ENCODE measurements around the gene ENTPD6.

ENTPD6 gene

GRCh38 chr20:25270829-25271251 lies 75.3 kb downstream of the ENTPD6 start:
- TF ChIP-seq ARNTL (CRISPR knock-in tag; IDR thresholded peaks at IDR 0.05; ENCODE audit: borderline replicate concordance, low read depth) (no peak), PPARA (CRISPR knock-in tag; IDR thresholded peaks at IDR 0.05; ENCODE audit: borderline replicate concordance) (no peak), OSR1 (CRISPR knock-in tag; IDR thresholded peaks at IDR 0.05) (no peak), ZFP3 (CRISPR knock-in tag; IDR thresholded peaks at IDR 0.05) (no peak), ZFP30 (CRISPR knock-in tag; IDR thresholded peaks at IDR 0.05) (no peak), TCF4 (CRISPR knock-in tag; IDR thresholded peaks at IDR 0.05; ENCODE audit: borderline replicate concordance) (no peak), SNAI2 (CRISPR knock-in tag; IDR thresholded peaks at IDR 0.05) (no peak), BACH2 (CRISPR knock-in tag; IDR thresholded peaks at IDR 0.05; ENCODE audit: borderline replicate concordance) (no peak), PATZ1 (CRISPR knock-in tag; IDR thresholded peaks at IDR 0.05; ENCODE audit: borderline replicate concordance) (no peak), TOX (CRISPR knock-in tag; IDR thresholded peaks at IDR 0.05; ENCODE audit: borderline replicate concordance) (no peak), ESRRG (CRISPR knock-in tag; IDR thresholded peaks at IDR 0.05) (no peak), RARB (CRISPR knock-in tag; IDR thresholded peaks at IDR 0.05) (no peak), ZNF565 (CRISPR knock-in tag; conservative IDR thresholded peaks at IDR 0.05; ENCODE audit: low read depth) (no peak)
- TF ChIP-seq, protein P1, sequence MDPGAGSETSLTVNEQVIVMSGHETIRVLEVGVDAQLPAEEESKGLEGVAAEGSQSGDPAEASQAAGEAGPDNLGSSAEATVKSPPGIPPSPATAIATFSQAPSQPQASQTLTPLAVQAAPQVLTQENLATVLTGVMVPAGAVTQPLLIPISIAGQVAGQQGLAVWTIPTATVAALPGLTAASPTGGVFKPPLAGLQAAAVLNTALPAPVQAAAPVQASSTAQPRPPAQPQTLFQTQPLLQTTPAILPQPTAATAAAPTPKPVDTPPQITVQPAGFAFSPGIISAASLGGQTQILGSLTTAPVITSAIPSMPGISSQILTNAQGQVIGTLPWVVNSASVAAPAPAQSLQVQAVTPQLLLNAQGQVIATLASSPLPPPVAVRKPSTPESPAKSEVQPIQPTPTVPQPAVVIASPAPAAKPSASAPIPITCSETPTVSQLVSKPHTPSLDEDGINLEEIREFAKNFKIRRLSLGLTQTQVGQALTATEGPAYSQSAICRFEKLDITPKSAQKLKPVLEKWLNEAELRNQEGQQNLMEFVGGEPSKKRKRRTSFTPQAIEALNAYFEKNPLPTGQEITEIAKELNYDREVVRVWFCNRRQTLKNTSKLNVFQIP (CRISPR knock-in tag; IDR thresholded peaks at IDR 0.05; ENCODE audit: borderline replicate concordance, low read depth): no peak
- no peak for ATAC-seq

GRCh38 chr20:25271486-25272222 lies 76.1 kb downstream of the ENTPD6 start:
- TF ChIP-seq, protein P2, sequence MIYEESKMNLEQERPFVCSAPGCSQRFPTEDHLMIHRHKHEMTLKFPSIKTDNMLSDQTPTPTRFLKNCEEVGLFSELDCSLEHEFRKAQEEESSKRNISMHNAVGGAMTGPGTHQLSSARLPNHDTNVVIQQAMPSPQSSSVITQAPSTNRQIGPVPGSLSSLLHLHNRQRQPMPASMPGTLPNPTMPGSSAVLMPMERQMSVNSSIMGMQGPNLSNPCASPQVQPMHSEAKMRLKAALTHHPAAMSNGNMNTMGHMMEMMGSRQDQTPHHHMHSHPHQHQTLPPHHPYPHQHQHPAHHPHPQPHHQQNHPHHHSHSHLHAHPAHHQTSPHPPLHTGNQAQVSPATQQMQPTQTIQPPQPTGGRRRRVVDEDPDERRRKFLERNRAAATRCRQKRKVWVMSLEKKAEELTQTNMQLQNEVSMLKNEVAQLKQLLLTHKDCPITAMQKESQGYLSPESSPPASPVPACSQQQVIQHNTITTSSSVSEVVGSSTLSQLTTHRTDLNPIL (CRISPR knock-in tag; IDR thresholded peaks at IDR 0.05; ENCODE audit: low read depth): no peak
- TF ChIP-seq ISL1 (CRISPR knock-in tag; IDR thresholded peaks at IDR 0.05) (no peak), ZNF565 (CRISPR knock-in tag; conservative IDR thresholded peaks at IDR 0.05; ENCODE audit: low read depth) (no peak)

DNA sequence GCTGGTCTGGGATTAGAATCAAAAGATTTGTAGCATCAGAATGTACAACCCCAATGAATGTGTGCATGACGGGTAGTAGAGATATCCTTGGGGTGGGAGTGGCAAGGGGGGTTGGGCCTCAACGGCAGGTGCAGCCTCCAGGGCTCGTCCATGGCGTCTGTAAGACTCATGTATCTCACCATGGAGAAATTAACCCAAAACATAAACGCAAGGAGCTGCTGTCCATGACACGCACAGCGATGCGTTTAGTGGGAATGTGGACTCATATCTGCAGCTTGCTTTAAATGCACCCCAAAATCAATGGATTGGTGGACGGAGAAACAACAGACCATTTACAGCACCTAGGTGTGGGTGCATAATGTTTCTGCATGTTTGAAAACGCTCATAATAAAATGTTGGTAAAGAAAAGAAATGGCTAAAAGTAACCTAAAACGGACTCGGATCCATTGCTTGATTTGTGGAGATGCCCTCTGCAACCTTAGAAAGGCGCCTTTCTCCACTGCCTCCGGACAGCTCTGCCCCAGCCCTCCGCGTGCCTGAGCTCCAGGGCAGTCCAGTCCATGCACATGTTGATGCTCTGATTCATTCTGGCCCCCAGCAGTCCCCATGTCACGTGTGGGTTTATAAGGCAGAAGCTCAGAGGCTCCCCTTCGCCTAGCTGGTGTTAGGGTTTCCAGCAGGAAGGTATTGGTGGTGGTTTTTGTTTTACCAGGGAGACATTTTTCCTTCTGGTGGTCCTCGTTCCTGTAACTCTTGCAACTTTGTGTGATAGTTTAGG lies 76.9 kb downstream of the ENTPD6 start:
- no peak for ATAC-seq
- TF ChIP-seq, protein P1 (CRISPR knock-in tag; IDR thresholded peaks at IDR 0.05; ENCODE audit: borderline replicate concordance, low read depth): no peak
- no peak for TF ChIP-seq BACH2 (CRISPR knock-in tag; IDR thresholded peaks at IDR 0.05; ENCODE audit: borderline replicate concordance)
- no peak for TF ChIP-seq CSDC2 (CRISPR knock-in tag; IDR thresholded peaks at IDR 0.05)
- no peak for TF ChIP-seq ESRRG (CRISPR knock-in tag; IDR thresholded peaks at IDR 0.05)
- no peak for TF ChIP-seq TSHZ2 (CRISPR knock-in tag; IDR thresholded peaks at IDR 0.05)
- TF ChIP-seq, protein P3, sequence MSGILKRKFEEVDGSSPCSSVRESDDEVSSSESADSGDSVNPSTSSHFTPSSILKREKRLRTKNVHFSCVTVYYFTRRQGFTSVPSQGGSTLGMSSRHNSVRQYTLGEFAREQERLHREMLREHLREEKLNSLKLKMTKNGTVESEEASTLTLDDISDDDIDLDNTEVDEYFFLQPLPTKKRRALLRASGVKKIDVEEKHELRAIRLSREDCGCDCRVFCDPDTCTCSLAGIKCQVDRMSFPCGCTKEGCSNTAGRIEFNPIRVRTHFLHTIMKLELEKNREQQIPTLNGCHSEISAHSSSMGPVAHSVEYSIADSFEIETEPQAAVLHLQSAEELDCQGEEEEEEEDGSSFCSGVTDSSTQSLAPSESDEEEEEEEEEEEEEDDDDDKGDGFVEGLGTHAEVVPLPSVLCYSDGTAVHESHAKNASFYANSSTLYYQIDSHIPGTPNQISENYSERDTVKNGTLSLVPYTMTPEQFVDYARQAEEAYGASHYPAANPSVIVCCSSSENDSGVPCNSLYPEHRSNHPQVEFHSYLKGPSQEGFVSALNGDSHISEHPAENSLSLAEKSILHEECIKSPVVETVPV (CRISPR knock-in tag; IDR thresholded peaks at IDR 0.05): no peak
- TF ChIP-seq ZFP3 (CRISPR knock-in tag; IDR thresholded peaks at IDR 0.05): no peak
- no peak for TF ChIP-seq PPARA (CRISPR knock-in tag; IDR thresholded peaks at IDR 0.05; ENCODE audit: borderline replicate concordance)
- TF ChIP-seq PATZ1 (CRISPR knock-in tag; IDR thresholded peaks at IDR 0.05; ENCODE audit: borderline replicate concordance): no peak
- no peak for TF ChIP-seq ZNF70 (CRISPR knock-in tag; IDR thresholded peaks at IDR 0.05)
- no peak for TF ChIP-seq ISL1 (CRISPR knock-in tag; IDR thresholded peaks at IDR 0.05)

More at GRCh38 chr20:25271486-25272222, 76.1 kb downstream of the ENTPD6 start:
- ATAC-seq: no peak
